ENCODE measurements around the gene ATP7B.

DNA sequence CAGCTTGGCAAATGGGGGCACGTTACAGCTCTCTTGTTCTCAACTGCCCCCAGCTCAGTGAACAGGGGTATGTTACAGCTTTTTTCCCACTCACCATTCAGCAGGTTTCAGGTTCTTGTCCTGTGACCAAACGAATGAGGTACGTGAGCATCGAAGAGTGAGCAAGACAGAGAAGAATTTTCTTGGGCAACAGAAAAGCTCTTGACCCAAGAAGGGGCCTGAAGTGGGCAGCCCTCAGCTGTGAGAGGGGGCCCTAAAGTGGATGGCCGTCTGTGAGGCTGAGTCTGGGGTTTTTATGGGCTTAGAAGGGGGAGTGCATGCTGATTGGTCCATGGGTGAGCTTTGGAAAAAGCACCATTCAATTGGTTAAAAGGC, 128.0 kb downstream of the ATP7B start:
- TF ChIP-seq POLR2A (IDR thresholded peaks at IDR 0.05; ENCODE audit: low read length) (no peak), GATA1 (IDR thresholded peaks at IDR 0.05; ENCODE audit: low read depth, low read length) (no peak)
